Measurements from ENCODE around the gene CHRNA7.

The CHRNA7 gene

GRCh38 chr15:32089851-32090359, 59.6 kb downstream of the CHRNA7 start:
- no peak for DNase-seq

GRCh38 chr15:32091505-32092380, 61.4 kb downstream of the CHRNA7 start:
- no peak for DNase-seq

- DNase-seq = no peak
Observed at GRCh38 chr15:32096213-32096612, 65.9 kb downstream of the CHRNA7 start.

- no peak for DNase-seq
Observed at GRCh38 chr15:32096916-32097617, 66.8 kb downstream of the CHRNA7 start.

- no peak for DNase-seq
Observed at GRCh38 chr15:32098033-32098432, 67.7 kb downstream of the CHRNA7 start.

- no peak for DNase-seq
Observed at GRCh38 chr15:32099097-32099785, 68.9 kb downstream of the CHRNA7 start.

- no peak for DNase-seq
Observed at GRCh38 chr15:32099956-32100684, 69.8 kb downstream of the CHRNA7 start.

- DNase-seq = no peak
Observed at GRCh38 chr15:32104061-32104995, 74.0 kb downstream of the CHRNA7 start.

GRCh38 chr15:32105258-32106241, 75.2 kb downstream of the CHRNA7 start:
- no peak for DNase-seq

GRCh38 chr15:32106401-32107381, 76.4 kb downstream of the CHRNA7 start:
- DNase-seq = no peak

- DNase-seq = no peak
Observed at GRCh38 chr15:32107477-32108080, 77.3 kb downstream of the CHRNA7 start.

- no peak for DNase-seq
Observed at GRCh38 chr15:32108661-32109060, 78.3 kb downstream of the CHRNA7 start.

GRCh38 chr15:32112101-32112500, 81.8 kb downstream of the CHRNA7 start:
- no peak for DNase-seq

- DNase-seq = no peak
Observed at GRCh38 chr15:32113224-32113623, 82.9 kb downstream of the CHRNA7 start.

GRCh38 chr15:32117122-32117521, 86.8 kb downstream of the CHRNA7 start:
- DNase-seq = no peak

GRCh38 chr15:32119286-32119685, 89.0 kb downstream of the CHRNA7 start:
- DNase-seq = no peak

GRCh38 chr15:32119694-32120330, 89.5 kb downstream of the CHRNA7 start:
- DNase-seq = no peak
